Neural cell (in vitro differentiated cells): ENCODE results near the gene FZD2.

Experiments
- CTCF ChIP-seq: fragments of 450-650 bp; IDR thresholded peaks from 2 replicates; pipeline ENCODE4 v1.5.1; 2014; ENCODE audit warnings: antibody characterized with exemption, mild to moderate bottlenecking, moderate library complexity; ENCODE audit not compliant: poor library complexity, severe bottlenecking
- EP300 ChIP-seq: fragments of 450-650 bp; conservative IDR thresholded peaks from 2 replicates; pipeline ENCODE4 v1.6.1; 2014; ENCODE audit warnings: antibody characterized with exemption, mild to moderate bottlenecking, moderate library complexity; ENCODE audit not compliant: poor library complexity, severe bottlenecking
- EZH2 ChIP-seq: fragments of 200-600, 300-800 bp; shearing (Covaris generic), sonication (generic); IDR thresholded peaks from 2 replicates; pipeline ENCODE4 v1.6.1; 2014; ENCODE audit warnings: antibody characterized with exemption, low read length, borderline replicate concordance, mild to moderate bottlenecking; ENCODE audit not compliant: insufficient read depth, poor library complexity, severe bottlenecking
- MXI1 ChIP-seq: fragments of 450-650 bp; conservative IDR thresholded peaks from 2 replicates; pipeline ENCODE4 v1.6.1; 2014; ENCODE audit warnings: antibody characterized with exemption, mild to moderate bottlenecking; ENCODE audit not compliant: poor library complexity, severe bottlenecking
- POLR2AphosphoS5 ChIP-seq: IDR thresholded peaks from 2 replicates; pipeline ENCODE4 v1.6.1; 2012
- RAD21 ChIP-seq: fragments of 450-650 bp; conservative IDR thresholded peaks from 2 replicates; pipeline ENCODE4 v1.6.1; 2014; ENCODE audit warnings: antibody characterized with exemption, mild to moderate bottlenecking, moderate library complexity
- TAF1 ChIP-seq: IDR thresholded peaks from 2 replicates; pipeline ENCODE4 v1.6.1; 2012; ENCODE audit warnings: low read depth
- TF ChIP-seq, protein P1 (sequence below): IDR thresholded peaks from 2 replicates; pipeline ENCODE4 v1.6.1; 2012; ENCODE audit warnings: borderline replicate concordance

DNA sequence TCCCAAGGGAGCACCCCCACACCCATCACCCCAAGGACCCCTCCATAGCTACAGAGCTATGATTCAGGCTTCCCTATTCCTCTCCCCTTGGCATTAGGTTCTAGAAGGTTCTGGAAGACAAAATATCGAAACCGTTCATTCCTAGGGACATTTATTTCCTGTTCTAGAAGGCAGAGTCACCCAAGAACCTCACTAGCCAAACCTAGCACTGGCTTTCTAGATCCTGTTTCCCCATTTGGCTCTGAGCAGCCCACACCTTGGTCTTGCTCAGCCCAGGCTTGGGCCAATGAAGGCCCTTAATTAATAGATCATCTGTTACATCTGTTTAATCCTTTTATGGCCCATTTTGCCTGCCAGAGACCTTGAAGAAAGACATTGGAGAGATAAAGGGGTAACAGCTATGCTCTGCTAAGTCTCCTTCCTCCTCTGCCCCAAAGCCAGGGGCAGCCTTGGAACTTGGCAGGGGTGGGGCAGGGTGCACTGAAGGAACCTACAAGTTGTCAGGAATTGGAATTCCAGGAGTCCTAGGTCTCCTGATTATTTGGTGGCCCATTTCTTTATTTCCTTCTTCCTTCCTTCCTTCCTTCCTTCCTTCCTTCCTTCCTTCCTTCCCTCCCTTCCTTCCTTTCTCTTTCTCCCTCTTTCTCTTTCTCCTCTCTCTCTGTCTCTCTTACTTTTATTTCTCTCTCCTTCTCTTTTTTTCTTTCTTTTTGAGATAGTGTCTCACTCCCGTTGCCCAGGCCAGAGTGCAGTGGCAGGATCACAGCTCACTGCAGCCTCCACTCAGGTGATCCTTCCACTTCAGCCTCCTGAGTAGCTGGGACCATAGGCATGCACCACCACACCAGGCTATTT is 8.7 kb upstream of the FZD2 start:
- TF ChIP-seq CTCF = no peak
- TF ChIP-seq, protein P1, sequence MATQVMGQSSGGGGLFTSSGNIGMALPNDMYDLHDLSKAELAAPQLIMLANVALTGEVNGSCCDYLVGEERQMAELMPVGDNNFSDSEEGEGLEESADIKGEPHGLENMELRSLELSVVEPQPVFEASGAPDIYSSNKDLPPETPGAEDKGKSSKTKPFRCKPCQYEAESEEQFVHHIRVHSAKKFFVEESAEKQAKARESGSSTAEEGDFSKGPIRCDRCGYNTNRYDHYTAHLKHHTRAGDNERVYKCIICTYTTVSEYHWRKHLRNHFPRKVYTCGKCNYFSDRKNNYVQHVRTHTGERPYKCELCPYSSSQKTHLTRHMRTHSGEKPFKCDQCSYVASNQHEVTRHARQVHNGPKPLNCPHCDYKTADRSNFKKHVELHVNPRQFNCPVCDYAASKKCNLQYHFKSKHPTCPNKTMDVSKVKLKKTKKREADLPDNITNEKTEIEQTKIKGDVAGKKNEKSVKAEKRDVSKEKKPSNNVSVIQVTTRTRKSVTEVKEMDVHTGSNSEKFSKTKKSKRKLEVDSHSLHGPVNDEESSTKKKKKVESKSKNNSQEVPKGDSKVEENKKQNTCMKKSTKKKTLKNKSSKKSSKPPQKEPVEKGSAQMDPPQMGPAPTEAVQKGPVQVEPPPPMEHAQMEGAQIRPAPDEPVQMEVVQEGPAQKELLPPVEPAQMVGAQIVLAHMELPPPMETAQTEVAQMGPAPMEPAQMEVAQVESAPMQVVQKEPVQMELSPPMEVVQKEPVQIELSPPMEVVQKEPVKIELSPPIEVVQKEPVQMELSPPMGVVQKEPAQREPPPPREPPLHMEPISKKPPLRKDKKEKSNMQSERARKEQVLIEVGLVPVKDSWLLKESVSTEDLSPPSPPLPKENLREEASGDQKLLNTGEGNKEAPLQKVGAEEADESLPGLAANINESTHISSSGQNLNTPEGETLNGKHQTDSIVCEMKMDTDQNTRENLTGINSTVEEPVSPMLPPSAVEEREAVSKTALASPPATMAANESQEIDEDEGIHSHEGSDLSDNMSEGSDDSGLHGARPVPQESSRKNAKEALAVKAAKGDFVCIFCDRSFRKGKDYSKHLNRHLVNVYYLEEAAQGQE = no peak
- TF ChIP-seq EP300 = no peak
- TF ChIP-seq POLR2AphosphoS5 = no peak
- TF ChIP-seq EZH2 = no peak
- TF ChIP-seq MXI1 = no peak
- no peak for TF ChIP-seq RAD21
- TF ChIP-seq TAF1 = no peak
